SK-N-SH (cell line): ENCODE results near the gene TRIM27. TPM values are rescaled to one million over a fixed set of nuclear protein-coding genes. Genes with fewer than 3 reads are reported as not detected.

ENCODE experiments used
- CTCF ChIA-PET: fragments of 300-600, 350-600 bp; formaldehyde crosslinking; extraction: SDS; loops from one replicate; lab custom pipeline; 2021; lab: Yijun Ruan, JAX
- POLR2A ChIA-PET: fragments of 350-600 bp; sonication (Branson Sonifier 250); formaldehyde crosslinking; extraction: SDS; loops from one replicate; lab custom pipeline; 2020; ENCODE audit warnings: antibody characterized with exemption, inconsistent platforms; lab: Yijun Ruan, JAX
- DNase-seq: peaks from one replicate; pipeline ENCODE4 v3.0.0; 2012
- H2AFZ ChIP-seq: fragments of 200-600 bp; sonication (generic); 2 replicates; pipeline ENCODE4 v1.8.1; 2016; ENCODE audit warnings: antibody characterized with exemption, mild to moderate bottlenecking, low read depth
- H3F3A ChIP-seq: fragments of 200-600 bp; sonication (generic); replicated peaks from 2 replicates; pipeline ENCODE3; 2016; ENCODE audit warnings: antibody characterized with exemption, mild to moderate bottlenecking; ENCODE audit not compliant: insufficient read depth
- H3K27ac ChIP-seq, 2 experiments: fragments of 200-500 bp in 1 of 2; fragments of 200-600 bp in 1 of 2; sonication (Bioruptor generic) in 1 of 2; sonication (generic), shearing (Covaris generic) in 1 of 2; 2 replicates each; pipeline versions ENCODE4 v1.5.1 to v1.6.1; 2014 to 2016; ENCODE audit warnings: low read depth in 2 of 2, inconsistent platforms in 1 of 2, low read length in 1 of 2, mild to moderate bottlenecking in 1 of 2, mixed read lengths in 1 of 2
- H3K27me3 ChIP-seq: fragments of 200-600 bp; sonication (generic), shearing (Covaris generic); 2 replicates; pipeline ENCODE4 v1.6.1; 2016; ENCODE audit warnings: mixed run types; ENCODE audit not compliant: insufficient read depth
- H3K36me3 ChIP-seq, 2 experiments: fragments of 200-500 bp in 1 of 2; fragments of 200-600 bp in 1 of 2; sonication (Bioruptor generic) in 1 of 2; sonication (generic) in 1 of 2; replicated peaks in 1 of 2; 2 replicates each; pipeline versions ENCODE3 to v1.5.1; 2014 to 2016; ENCODE audit warnings: low read length in 1 of 2, mild to moderate bottlenecking in 1 of 2; ENCODE audit not compliant: insufficient read depth in 2 of 2, control insufficient read depth in 1 of 2
- H3K4me1 ChIP-seq, 2 experiments: fragments of 200-500 bp in 1 of 2; fragments of 200-600 bp in 1 of 2; sonication (Bioruptor generic) in 1 of 2; sonication (generic), shearing (Covaris generic) in 1 of 2; 2 replicates each; pipeline versions ENCODE4 v1.5.1 to v1.6.1; 2014 to 2016; ENCODE audit warnings: low read depth in 1 of 2, low read length in 1 of 2, mixed run types in 1 of 2; ENCODE audit not compliant: insufficient read depth in 2 of 2, control insufficient read depth in 1 of 2
- H3K4me2 ChIP-seq: fragments of 200-600 bp; sonication (generic), shearing (Covaris generic); 2 replicates; pipeline ENCODE4 v1.6.1; 2017; ENCODE audit warnings: mixed run types
- H3K4me3 ChIP-seq, 2 experiments: fragments of 200-500 bp in 1 of 2; fragments of 200-600 bp in 1 of 2; sonication (Bioruptor generic) in 1 of 2; sonication (generic), shearing (Covaris generic) in 1 of 2; 2 replicates each; pipeline versions ENCODE4 v1.5.1 to v1.8.1; 2014 to 2016; ENCODE audit warnings: low read depth in 2 of 2, inconsistent platforms in 1 of 2, low read length in 1 of 2, mild to moderate bottlenecking in 1 of 2, mixed read lengths in 1 of 2, moderate library complexity in 1 of 2
- H3K79me2 ChIP-seq: fragments of 200-600 bp; sonication (generic); 2 replicates; pipeline ENCODE4 v1.8.1; 2017; ENCODE audit warnings: mild to moderate bottlenecking; ENCODE audit not compliant: insufficient read depth
- H3K9ac ChIP-seq: fragments of 200-600 bp; sonication (generic); 2 replicates; pipeline ENCODE4 v1.6.1; 2017; ENCODE audit warnings: mixed run types
- H3K9me2 ChIP-seq: fragments of 200-600 bp; sonication (generic); 2 replicates; pipeline ENCODE4 v1.6.1; 2017; ENCODE audit warnings: mixed run types
- H3K9me3 ChIP-seq: fragments of 200-600 bp; sonication (generic); 2 replicates; pipeline ENCODE4 v1.6.1; 2017; ENCODE audit warnings: mixed run types, mild to moderate bottlenecking, moderate library complexity
- H4K20me1 ChIP-seq: fragments of 200-600 bp; sonication (generic); 2 replicates; pipeline ENCODE4 v1.6.1; 2017; ENCODE audit warnings: mild to moderate bottlenecking, mixed run types; ENCODE audit not compliant: insufficient read depth
- CTCF ChIP-seq: fragments of 200-600 bp; sonication (generic); IDR thresholded peaks from 2 replicates; pipeline ENCODE4 v1.6.1; 2017; ENCODE audit warnings: antibody characterized with exemption, mild to moderate bottlenecking, moderate library complexity
- ELF1 ChIP-seq: IDR thresholded peaks from 2 replicates; pipeline ENCODE4 v1.4.0; 2012
- FOSL2 ChIP-seq: IDR thresholded peaks from 2 replicates; pipeline ENCODE4 v1.4.0; 2012; ENCODE audit warnings: low read depth, mild to moderate bottlenecking, moderate library complexity, borderline replicate concordance
- FOXM1 ChIP-seq: IDR thresholded peaks from 2 replicates; pipeline ENCODE4 v1.4.0; 2012; ENCODE audit warnings: low read depth, mild to moderate bottlenecking
- GABPA ChIP-seq: IDR thresholded peaks from 2 replicates; pipeline ENCODE4 v1.4.0; 2012; ENCODE audit warnings: low read depth, mild to moderate bottlenecking
- GATA2 ChIP-seq: sonication (generic); formaldehyde crosslinking; IDR thresholded peaks from 2 replicates; pipeline ENCODE4 v1.5.0; 2020; ENCODE audit warnings: mild to moderate bottlenecking, missing genetic modification reagents
- IRF3 ChIP-seq: fragments of 150-350 bp; IDR thresholded peaks from 2 replicates; pipeline ENCODE4 v1.6.1; 2016; ENCODE audit warnings: mild to moderate bottlenecking, low read depth, low read length
- NFIC ChIP-seq: IDR thresholded peaks from 2 replicates; pipeline ENCODE4 v1.4.0; 2012; ENCODE audit warnings: borderline replicate concordance
- RAD21 ChIP-seq: IDR thresholded peaks from 2 replicates; pipeline ENCODE4 v1.6.1; 2012; ENCODE audit warnings: mild to moderate bottlenecking, low read length
- RFX5 ChIP-seq: IDR thresholded peaks from 2 replicates; pipeline ENCODE4 v1.6.1; 2012; ENCODE audit warnings: mild to moderate bottlenecking, improper control_type of control experiment, low read length
- RXRA ChIP-seq: IDR thresholded peaks from 2 replicates; pipeline ENCODE4 v1.4.0; 2012; ENCODE audit warnings: low read depth, mild to moderate bottlenecking, borderline replicate concordance
- SIN3A ChIP-seq: IDR thresholded peaks from 2 replicates; pipeline ENCODE4 v1.6.1; 2012; ENCODE audit warnings: low read depth, mild to moderate bottlenecking, low read length, moderate library complexity, borderline replicate concordance
- SMC3 ChIP-seq: IDR thresholded peaks from 2 replicates; pipeline ENCODE4 v1.6.1; 2012; ENCODE audit warnings: low read depth, low read length, improper control_type of control experiment
- TAF1 ChIP-seq: IDR thresholded peaks from 2 replicates; pipeline ENCODE4 v1.6.1; 2012; ENCODE audit warnings: low read depth, mild to moderate bottlenecking, low read length, moderate library complexity, borderline replicate concordance
- YY1 ChIP-seq: IDR thresholded peaks from 2 replicates; pipeline ENCODE4 v1.4.0; 2012; ENCODE audit warnings: low read depth, mild to moderate bottlenecking
- WGBS: methylation state at CpG from one replicate; pipeline ENCODE4 v1.1.6; 2017; ENCODE audit warnings: low lambda C conversion rate; 5-methylcytosine and 5-hydroxymethylcytosine counted together
- polyA plus RNA-seq, 3 experiments: library from polyadenylated mRNA; depleted of rRNA; stranded (reverse); fragments of >200 nt; gene quantifications; 2 replicates each; pipeline ENCODE4 v1.2.3, GENCODE V29; 2012
- TF ChIP-seq, protein P1 (sequence below): IDR thresholded peaks from 2 replicates; pipeline ENCODE4 v1.4.0; 2012; ENCODE audit warnings: low read depth
- TF ChIP-seq, protein P2 (sequence below): IDR thresholded peaks from 2 replicates; pipeline ENCODE4; 2012
- TF ChIP-seq, protein P3 (sequence below): IDR thresholded peaks from 2 replicates; pipeline ENCODE4 v1.6.1; 2012; ENCODE audit warnings: mild to moderate bottlenecking, low read depth, low read length, moderate library complexity

The TRIM27 gene
- polyA plus RNA-seq, 1 of the 3 experiments (the other 2 are of a cell fraction): 43.8 TPM

DNA sequence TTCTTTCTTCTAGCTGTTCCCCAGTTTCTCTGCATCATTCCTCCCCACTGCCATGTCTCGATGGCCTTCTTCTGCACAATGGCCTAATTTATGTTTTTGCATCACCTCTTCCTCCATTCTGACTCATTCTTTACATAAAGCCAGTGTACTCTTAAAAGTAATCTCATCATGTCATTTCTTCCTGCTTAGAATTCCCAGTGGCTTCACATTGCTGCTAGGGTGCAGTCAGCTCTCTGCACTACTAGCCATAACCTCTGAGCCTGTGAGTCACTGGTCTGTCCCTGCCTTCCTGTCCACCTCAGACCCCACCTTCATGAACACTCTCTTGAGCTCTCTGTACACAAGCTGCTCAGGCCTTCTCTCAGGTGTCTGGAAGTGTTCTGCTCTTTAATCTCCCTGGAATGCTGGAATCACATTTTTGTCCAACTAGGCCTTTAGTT lies 24.1 kb upstream of the TRIM27 start:
- H3K4me1 ChIP-seq: peaks cover 0 to 3% of the 10 kb centered on the region in 2 experiments; a peak in 1 of 4 replicates
- ChIA-PET CTCF (interaction anchor here (0.9 kb wide), 2 partner anchors 36 to 49 kb away, joined by 3 read pairs; no protein-coding TSS in a partner anchor), POLR2A (no interaction called here)
- H3K9me2 ChIP-seq: no peaks in the 10 kb centered on the region
- H3K36me3 ChIP-seq: no peaks in the 10 kb centered on the region
- no peaks in the 10 kb centered on the region for H3K79me2 ChIP-seq
- no peak for TF ChIP-seq IRF3
- no peak for TF ChIP-seq YY1
- WGBS: 81% methylated on average over 1 of the region's 1 CpG
- H3K4me3 ChIP-seq: no peak overlapping the region
- no peak overlapping the region for H3K4me2 ChIP-seq
- no peaks in the 10 kb centered on the region for H4K20me1 ChIP-seq
- H3K9me3 ChIP-seq: no peaks in the 10 kb centered on the region
- H2AFZ ChIP-seq: no peak overlapping the region; the same call in 1 of the 2 replicates
- H3K27ac ChIP-seq: no peak overlapping the region
- H3F3A ChIP-seq: peaks cover 14% of the 10 kb centered on the region
- H3K9ac ChIP-seq: no peak overlapping the region
- no peak for DNase-seq
- H3K27me3 ChIP-seq: no peaks in the 10 kb centered on the region

DNA sequence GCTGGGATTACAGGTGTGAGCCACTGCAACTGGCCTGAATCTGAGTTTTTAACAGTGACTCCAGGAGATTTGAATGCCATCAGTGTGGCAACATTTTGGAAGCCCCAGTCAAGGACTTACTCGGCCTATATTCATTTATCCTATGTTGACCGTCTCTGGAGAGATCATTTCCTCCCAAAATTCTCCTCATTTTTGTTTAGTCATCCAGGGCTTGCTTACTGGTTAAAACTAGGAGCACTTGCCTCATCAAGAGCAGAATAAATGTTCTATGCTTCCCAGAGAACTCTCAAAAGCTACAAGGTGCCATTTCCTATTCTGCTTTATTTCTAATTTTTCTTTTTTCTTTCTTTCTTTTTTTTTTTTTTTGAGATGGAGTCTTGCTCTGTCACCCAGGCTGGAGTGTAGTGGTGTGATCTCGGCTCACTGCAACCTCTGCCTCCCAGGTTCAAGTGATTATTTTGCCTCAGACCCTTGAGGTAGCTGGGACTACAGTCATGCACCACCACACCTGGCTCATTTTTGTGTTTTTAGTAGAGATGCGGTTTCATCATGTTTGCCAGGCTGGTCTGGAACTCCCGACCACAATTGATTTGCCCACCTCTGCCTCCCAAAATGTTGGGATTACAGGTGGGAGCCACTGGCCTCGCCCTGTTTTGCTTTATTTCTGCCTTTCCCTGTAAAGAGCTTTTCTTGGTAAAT lies 23.4 kb upstream of the TRIM27 start:
- Histone ChIP-seq H3K4me3 (no peak overlapping the region), H3K9me3 (no peaks in the 10 kb centered on the region), H3K27ac (no peak overlapping the region), H3K4me1 (peaks cover 0 to 5% of the 10 kb centered on the region in 2 experiments; a peak in 2 of 4 replicates), H3K79me2 (no peaks in the 10 kb centered on the region), H3K9ac (no peak overlapping the region), H3F3A (peaks cover 9% of the 10 kb centered on the region), H3K4me2 (no peak overlapping the region), H3K9me2 (no peaks in the 10 kb centered on the region), H3K36me3 (no peaks in the 10 kb centered on the region), H2AFZ (no peak overlapping the region), H3K27me3 (no peaks in the 10 kb centered on the region), H4K20me1 (no peaks in the 10 kb centered on the region)
- no peak for DNase-seq
- ChIA-PET POLR2A (no interaction called here), CTCF (interaction anchor here (0.9 kb wide), 2 partner anchors 37 to 49 kb away, joined by 3 read pairs; no protein-coding TSS in a partner anchor)
- 79% methylated on average over 6 of the region's 6 CpGs for WGBS
- TF ChIP-seq GATA2 (CRISPR knock-in tag) (no peak), RXRA (no peak), NFIC (no peak), RFX5 (no peak), SMC3 (no peak), ELF1 (no peak), YY1 (no peak), CTCF (no peak), TAF1 (no peak), SIN3A (no peak), GABPA (no peak), FOSL2 (no peak), FOXM1 (no peak), RAD21 (no peak)
- TF ChIP-seq, protein P1, sequence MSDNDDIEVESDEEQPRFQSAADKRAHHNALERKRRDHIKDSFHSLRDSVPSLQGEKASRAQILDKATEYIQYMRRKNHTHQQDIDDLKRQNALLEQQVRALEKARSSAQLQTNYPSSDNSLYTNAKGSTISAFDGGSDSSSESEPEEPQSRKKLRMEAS: no peak
- TF ChIP-seq, protein P2, sequence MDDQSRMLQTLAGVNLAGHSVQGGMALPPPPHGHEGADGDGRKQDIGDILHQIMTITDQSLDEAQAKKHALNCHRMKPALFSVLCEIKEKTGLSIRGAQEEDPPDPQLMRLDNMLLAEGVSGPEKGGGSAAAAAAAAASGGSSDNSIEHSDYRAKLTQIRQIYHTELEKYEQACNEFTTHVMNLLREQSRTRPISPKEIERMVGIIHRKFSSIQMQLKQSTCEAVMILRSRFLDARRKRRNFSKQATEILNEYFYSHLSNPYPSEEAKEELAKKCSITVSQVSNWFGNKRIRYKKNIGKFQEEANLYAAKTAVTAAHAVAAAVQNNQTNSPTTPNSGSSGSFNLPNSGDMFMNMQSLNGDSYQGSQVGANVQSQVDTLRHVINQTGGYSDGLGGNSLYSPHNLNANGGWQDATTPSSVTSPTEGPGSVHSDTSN: no peak
- TF ChIP-seq, protein P3, sequence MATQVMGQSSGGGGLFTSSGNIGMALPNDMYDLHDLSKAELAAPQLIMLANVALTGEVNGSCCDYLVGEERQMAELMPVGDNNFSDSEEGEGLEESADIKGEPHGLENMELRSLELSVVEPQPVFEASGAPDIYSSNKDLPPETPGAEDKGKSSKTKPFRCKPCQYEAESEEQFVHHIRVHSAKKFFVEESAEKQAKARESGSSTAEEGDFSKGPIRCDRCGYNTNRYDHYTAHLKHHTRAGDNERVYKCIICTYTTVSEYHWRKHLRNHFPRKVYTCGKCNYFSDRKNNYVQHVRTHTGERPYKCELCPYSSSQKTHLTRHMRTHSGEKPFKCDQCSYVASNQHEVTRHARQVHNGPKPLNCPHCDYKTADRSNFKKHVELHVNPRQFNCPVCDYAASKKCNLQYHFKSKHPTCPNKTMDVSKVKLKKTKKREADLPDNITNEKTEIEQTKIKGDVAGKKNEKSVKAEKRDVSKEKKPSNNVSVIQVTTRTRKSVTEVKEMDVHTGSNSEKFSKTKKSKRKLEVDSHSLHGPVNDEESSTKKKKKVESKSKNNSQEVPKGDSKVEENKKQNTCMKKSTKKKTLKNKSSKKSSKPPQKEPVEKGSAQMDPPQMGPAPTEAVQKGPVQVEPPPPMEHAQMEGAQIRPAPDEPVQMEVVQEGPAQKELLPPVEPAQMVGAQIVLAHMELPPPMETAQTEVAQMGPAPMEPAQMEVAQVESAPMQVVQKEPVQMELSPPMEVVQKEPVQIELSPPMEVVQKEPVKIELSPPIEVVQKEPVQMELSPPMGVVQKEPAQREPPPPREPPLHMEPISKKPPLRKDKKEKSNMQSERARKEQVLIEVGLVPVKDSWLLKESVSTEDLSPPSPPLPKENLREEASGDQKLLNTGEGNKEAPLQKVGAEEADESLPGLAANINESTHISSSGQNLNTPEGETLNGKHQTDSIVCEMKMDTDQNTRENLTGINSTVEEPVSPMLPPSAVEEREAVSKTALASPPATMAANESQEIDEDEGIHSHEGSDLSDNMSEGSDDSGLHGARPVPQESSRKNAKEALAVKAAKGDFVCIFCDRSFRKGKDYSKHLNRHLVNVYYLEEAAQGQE: no peak
